Epithelial cell of proximal tubule (primary cell): ENCODE results near the gene CCDC107. TPM values are rescaled to one million over a fixed set of nuclear protein-coding genes. Genes with fewer than 3 reads are reported as not detected.

ENCODE experiments used
- DNase-seq: peaks from one replicate; pipeline ENCODE4 v3.0.0-alpha.2; 2011; ENCODE audit warnings: low read depth
- H3K4me3 ChIP-seq: 2 replicates; pipeline ENCODE4 v1.5.1; 2011; ENCODE audit warnings: low read depth, mild to moderate bottlenecking, low read length
- total RNA-seq: library from RNA; depleted of rRNA; stranded (reverse); fragments of >200 nt; gene quantifications from 2 replicates; pipeline ENCODE4 v1.2.3, GENCODE V29; 2015
- TF ChIP-seq, protein P1 (sequence below): conservative IDR thresholded peaks from 2 replicates; pipeline ENCODE4 v1.5.1; 2012; ENCODE audit warnings: low read depth, mild to moderate bottlenecking, low read length

Gene CCDC107
- total RNA-seq, 1 donor from 2014 or later, result 19.0 TPM

DNA sequence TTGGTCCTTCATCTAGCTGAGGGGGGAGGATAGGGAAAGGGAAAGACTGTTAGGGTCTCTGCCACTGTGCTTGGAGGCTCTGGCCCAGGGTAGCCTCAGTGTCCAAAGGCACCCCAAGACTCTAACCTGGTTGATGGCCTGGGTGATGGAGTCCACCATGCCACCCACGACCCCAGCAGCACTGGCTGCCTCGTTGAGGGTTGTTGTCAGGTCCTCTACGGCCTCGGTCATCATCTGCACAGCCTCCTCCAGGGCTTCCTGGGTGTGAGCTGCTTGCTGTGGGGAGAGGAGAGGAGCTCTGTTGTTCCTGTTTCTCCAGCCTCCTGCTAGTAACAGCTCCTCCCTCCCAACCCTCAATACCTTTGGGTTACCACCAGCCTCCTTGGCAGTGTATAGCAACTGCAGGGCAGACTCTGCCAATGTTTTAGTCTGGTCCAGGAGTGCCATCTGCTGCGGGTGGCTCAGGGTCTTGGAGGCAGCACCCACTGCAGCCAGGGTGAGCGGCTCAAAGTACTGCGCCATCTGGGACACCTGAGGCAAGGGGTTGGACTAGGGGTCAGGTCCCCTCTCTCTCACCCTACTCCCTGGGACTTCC lies 47.8 kb downstream of the CCDC107 start:
- H3K4me3 ChIP-seq, result no peak overlapping the region
- no peak for DNase-seq
- TF ChIP-seq, protein P1, sequence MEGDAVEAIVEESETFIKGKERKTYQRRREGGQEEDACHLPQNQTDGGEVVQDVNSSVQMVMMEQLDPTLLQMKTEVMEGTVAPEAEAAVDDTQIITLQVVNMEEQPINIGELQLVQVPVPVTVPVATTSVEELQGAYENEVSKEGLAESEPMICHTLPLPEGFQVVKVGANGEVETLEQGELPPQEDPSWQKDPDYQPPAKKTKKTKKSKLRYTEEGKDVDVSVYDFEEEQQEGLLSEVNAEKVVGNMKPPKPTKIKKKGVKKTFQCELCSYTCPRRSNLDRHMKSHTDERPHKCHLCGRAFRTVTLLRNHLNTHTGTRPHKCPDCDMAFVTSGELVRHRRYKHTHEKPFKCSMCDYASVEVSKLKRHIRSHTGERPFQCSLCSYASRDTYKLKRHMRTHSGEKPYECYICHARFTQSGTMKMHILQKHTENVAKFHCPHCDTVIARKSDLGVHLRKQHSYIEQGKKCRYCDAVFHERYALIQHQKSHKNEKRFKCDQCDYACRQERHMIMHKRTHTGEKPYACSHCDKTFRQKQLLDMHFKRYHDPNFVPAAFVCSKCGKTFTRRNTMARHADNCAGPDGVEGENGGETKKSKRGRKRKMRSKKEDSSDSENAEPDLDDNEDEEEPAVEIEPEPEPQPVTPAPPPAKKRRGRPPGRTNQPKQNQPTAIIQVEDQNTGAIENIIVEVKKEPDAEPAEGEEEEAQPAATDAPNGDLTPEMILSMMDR, result no peak

DNA sequence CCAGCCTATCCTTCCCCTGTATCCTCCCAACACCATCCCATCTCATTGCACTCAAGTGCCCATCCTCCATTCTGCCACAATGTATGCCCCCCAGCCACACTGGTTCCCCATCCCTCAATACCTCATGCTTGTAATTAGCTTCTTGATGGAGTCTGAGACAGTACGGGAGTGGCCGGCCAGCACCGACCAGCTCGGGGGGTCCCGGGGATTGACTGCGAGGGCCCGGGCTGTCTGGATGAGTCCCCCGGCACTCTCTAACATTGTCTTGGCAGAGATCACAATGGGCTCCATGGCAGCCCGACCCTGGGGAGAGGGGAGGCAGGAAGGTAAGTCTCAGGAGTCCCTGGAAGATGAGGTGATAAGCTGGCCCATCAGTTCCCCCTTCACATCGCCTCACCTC lies 48.9 kb downstream of the CCDC107 start:
- TF ChIP-seq, protein P1, result no peak
- H3K4me3 ChIP-seq, result no peak overlapping the region
- DNase-seq, result no peak

DNA sequence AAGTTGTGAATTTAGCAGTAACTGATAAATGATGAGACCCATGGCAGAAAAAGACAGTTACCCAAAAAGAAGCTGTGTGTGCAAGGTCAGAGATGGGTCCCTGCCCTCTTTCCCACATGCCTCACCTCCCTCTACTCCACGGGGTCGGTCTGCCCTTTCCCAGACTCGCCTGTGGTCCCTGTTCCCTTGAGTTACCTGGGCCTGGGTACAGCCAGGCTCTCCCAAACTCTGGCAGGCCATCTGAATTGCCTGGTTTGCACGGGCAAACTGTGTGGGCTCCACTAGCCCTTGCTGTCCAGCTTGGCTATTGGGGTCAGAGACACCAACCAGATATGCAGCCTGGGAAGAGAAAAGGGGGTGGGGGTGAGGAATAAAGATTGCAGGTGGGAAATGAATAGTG lies 50.1 kb downstream of the CCDC107 start:
- TF ChIP-seq, protein P1, result no peak
- DNase-seq, result no peak
- H3K4me3 ChIP-seq, result no peak overlapping the region

DNA sequence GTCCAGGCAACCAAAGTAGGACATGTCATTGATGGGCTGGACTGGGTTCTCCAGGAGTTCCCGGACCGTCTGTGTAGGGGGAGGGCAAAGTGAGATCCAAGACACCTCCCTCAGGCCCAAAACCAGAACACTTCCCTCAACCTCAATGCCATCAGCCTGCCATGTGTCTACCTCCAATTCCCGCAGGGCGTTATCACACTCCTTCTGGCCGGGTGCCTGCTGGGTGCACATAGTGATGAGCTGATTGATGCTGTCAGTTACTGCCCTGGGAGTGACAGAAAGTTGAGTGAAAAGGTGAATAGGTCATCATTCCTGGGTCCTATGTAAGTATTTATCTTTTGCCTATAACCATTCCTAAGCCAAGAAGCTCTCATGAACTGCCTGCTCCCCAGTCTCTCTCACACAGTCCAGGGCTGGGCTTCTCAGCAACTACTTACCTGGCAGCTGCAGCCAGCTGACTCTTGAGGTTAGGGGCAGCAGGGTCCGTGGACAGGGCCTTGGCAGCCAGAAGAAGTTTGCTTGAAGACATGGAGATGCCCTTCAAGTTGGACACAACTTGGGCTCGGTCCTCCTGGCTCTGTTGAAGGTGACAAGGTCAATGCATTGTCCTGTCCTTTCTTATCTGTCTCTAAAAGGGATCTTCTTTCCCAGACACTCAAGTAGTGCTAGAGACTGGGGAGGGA lies 52.9 kb downstream of the CCDC107 start:
- DNase-seq, result no peak
- TF ChIP-seq, protein P1, result no peak
- no peak overlapping the region for H3K4me3 ChIP-seq

Other genes starting within 250 kb of the CCDC107 start
- gene RUSC2, start 168.2 kb upstream of the CCDC107 start, total RNA-seq, result 18.9 and 21.7 TPM in 2 replicates
- 23.5 and 24.0 TPM in 2 replicates for gene TESK1, start 53.0 kb upstream of the CCDC107 start, total RNA-seq
- 0.51 and 1.2 TPM in 2 replicates for gene CD72, start 39.9 kb upstream of the CCDC107 start, total RNA-seq
- gene SIT1, start 7.4 kb upstream of the CCDC107 start, total RNA-seq, result not detected in 2 replicates
- 3,154 and 10,636 TPM in 2 replicates for gene RMRP, start 273 bp upstream of the CCDC107 start, total RNA-seq
- gene ARHGEF39, start 6.9 kb downstream of the CCDC107 start, total RNA-seq, result 11.9 and 17.5 TPM in 2 replicates
- 0.43 TPM in 1 of 2 replicates, not detected in the other for gene CA9, start 15.6 kb downstream of the CCDC107 start, total RNA-seq
- 265 and 267 TPM in 2 replicates for gene TPM2, start 31.6 kb downstream of the CCDC107 start, total RNA-seq
- 114 and 177 TPM in 2 replicates for gene TLN1, start 73.9 kb downstream of the CCDC107 start, total RNA-seq
- gene CREB3, start 74.4 kb downstream of the CCDC107 start, total RNA-seq, result 49.9 and 66.4 TPM in 2 replicates
- gene GBA2, start 90.9 kb downstream of the CCDC107 start, total RNA-seq, result 32.8 and 39.3 TPM in 2 replicates
- gene RGP1, start 91.0 kb downstream of the CCDC107 start, total RNA-seq, result 13.6 and 14.9 TPM in 2 replicates
- gene MSMP, start 96.0 kb downstream of the CCDC107 start, total RNA-seq, result not detected in 2 replicates
- gene NPR2, start 133.3 kb downstream of the CCDC107 start, total RNA-seq, result 7.3 and 11.0 TPM in 2 replicates
- 0.12 and 0.14 TPM in 2 replicates for gene SPAG8, start 154.0 kb downstream of the CCDC107 start, total RNA-seq
- gene HINT2, start 156.8 kb downstream of the CCDC107 start, total RNA-seq, result 25.9 and 32.5 TPM in 2 replicates
- gene FAM221B, start 170.4 kb downstream of the CCDC107 start, total RNA-seq, result not detected in 2 replicates
- gene TMEM8B, start 170.9 kb downstream of the CCDC107 start, total RNA-seq, result 2.5 and 4.2 TPM in 2 replicates
- gene OR13J1, start 212.1 kb downstream of the CCDC107 start, total RNA-seq, result not detected in 2 replicates
- gene HRCT1, start 247.9 kb downstream of the CCDC107 start, total RNA-seq, result 0.58 TPM in 1 of 2 replicates, not detected in the other